GM21381 (cell line): ENCODE results near the gene PLAAT2.
"Not testable (repeated sequence)": the region's sequence is repeated elsewhere in the genome, so short reads cannot be mapped to it uniquely, and the experiment has no call there.

Source experiments
- ATAC-seq: cut with Tn5 transposase; IDR thresholded peaks from one replicate; pipeline ENCODE4 v1.9.1; 2021; ENCODE audit warnings: mild to moderate bottlenecking, moderate library complexity; ENCODE audit not compliant: unreplicated experiment

The PLAAT2 gene

GRCh38 chr11:63563201-63564055 lies at the start of gene PLAAT2:
Gene PLAAT2, minus strand, starts transcription at chr11:63563379. Its CDS starts 55 bp downstream, at chr11:63563324.
- ATAC-seq, result no peak

GRCh38 chr11:63612181-63612580 lies 49.0 kb upstream of the PLAAT2 start:
- ATAC-seq, result no peak

- no peak for ATAC-seq
These were observed 48.2 kb upstream of the PLAAT2 start for GRCh38 chr11:63611395-63611747.

GRCh38 chr11:63610604-63611394 lies 47.6 kb upstream of the PLAAT2 start:
- no peak for ATAC-seq

- ATAC-seq, result no peak
These were observed 46.9 kb upstream of the PLAAT2 start for GRCh38 chr11:63609971-63610580.

GRCh38 chr11:63609536-63609935 lies 46.4 kb upstream of the PLAAT2 start:
- no peak for ATAC-seq

GRCh38 chr11:63608353-63609345 lies 45.5 kb upstream of the PLAAT2 start:
- no peak for ATAC-seq

GRCh38 chr11:63603180-63603518 lies 40.0 kb upstream of the PLAAT2 start:
- ATAC-seq, result no peak

GRCh38 chr11:63602290-63603179 lies 39.4 kb upstream of the PLAAT2 start:
- not testable (repeated sequence) for ATAC-seq

- ATAC-seq, result no peak
These were observed 36.3 kb upstream of the PLAAT2 start for GRCh38 chr11:63599211-63600122.

GRCh38 chr11:63598556-63598955 lies 35.4 kb upstream of the PLAAT2 start:
- ATAC-seq, result no peak

- ATAC-seq, result no peak
These were observed 32.1 kb upstream of the PLAAT2 start for GRCh38 chr11:63595296-63595695.

GRCh38 chr11:63592975-63593395 lies 29.8 kb upstream of the PLAAT2 start:
- ATAC-seq, result no peak

GRCh38 chr11:63590024-63590788 lies 27.0 kb upstream of the PLAAT2 start:
- no peak for ATAC-seq

GRCh38 chr11:63589000-63589399 lies 25.8 kb upstream of the PLAAT2 start:
- no peak for ATAC-seq

GRCh38 chr11:63586451-63587166 lies 23.4 kb upstream of the PLAAT2 start:
- ATAC-seq, result no peak

- no peak for ATAC-seq
These were observed 20.1 kb upstream of the PLAAT2 start for GRCh38 chr11:63583357-63583677.
